H7 (cell line): Measurements from ENCODE around the gene MST1R. TPM values are rescaled to one million over a fixed set of nuclear protein-coding genes. Genes with fewer than 3 reads are reported as not detected.
A peak's percentile ranks its signal among the peaks of the same experiment; 100 is the strongest.
"Not testable (repeated sequence)": the region's sequence is repeated elsewhere in the genome, so short reads cannot be mapped to it uniquely, and the experiment has no call there.

Source experiments
- DNase-seq: peaks from one replicate; pipeline ENCODE4 v3.0.0; 2012
- H3K27me3 ChIP-seq: 2 replicates; pipeline ENCODE4 v1.6.0; 2011; ENCODE audit warnings: mild to moderate bottlenecking, low read length; ENCODE audit not compliant: control insufficient read depth, insufficient read depth
- H3K36me3 ChIP-seq: replicated peaks from 2 replicates; pipeline ENCODE4 v1.5.1; 2011; ENCODE audit warnings: low read length; ENCODE audit not compliant: control insufficient read depth, insufficient read depth
- H3K4me3 ChIP-seq: 2 replicates; pipeline ENCODE4 v1.5.1; 2011; ENCODE audit warnings: low read depth, mild to moderate bottlenecking, control low read depth, low read length, moderate library complexity; ENCODE audit not compliant: insufficient read depth
- total RNA-seq: library from RNA; depleted of rRNA; stranded (reverse); fragments of >200 nt; shearing (Covaris generic); gene quantifications from 2 replicates; pipeline ENCODE4 v1.2.3, GENCODE V29; 2014; rRNA removed

Gene MST1R
- total RNA-seq: 0.76 and 2.0 TPM in 2 replicates

DNA sequence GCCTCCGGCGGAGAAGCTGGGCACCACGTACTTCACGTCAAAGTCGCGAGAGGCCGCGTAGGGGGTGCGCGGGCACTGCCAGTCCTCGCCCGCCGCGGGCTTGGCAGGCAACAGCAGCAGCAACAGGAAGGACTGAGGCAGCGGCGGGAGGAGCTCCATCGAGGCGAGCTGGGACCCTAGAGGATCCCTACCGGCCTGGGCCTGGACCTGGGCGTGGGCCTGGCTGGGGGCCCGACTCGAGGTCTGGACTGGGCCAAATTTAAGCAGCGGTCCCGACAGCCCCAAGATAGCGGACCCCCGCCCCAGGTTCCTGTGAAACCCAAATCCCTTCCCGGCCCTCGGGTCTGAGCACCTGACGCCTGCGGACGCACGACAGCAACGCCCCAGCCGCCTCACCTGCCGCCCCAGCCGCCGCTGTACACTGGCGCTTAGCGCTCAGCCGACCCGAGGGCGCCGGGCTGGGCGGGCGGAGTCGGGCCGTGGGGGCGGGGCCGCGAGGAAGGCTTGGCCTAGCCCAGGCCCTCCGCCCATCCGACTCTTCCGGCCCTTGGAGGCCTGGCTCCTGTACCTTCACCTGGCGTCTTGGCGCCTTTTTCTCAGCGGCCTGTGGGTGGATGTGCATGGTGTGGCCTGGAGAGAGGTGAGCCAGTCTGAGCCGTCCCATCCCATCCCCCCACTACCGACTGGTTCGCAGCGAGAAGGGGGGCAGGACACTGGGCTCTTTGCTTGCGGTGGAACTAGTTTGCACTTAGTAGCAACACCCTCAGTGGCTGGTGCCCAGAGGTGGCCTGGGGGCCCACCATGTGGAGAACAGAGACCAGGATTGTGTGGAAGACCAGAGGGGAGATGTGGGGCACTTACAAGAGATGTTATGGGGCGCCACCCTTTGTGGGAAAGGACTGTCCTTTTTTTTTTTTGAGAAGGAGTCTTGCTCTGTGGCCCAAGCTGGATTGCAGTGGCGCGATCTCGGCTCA, at the start of gene MST1R:
MST1R (minus strand) TSS at position 423 of the 974 bp plus-strand sequence; CDS start at position 159, 264 bp downstream.
- Histone ChIP-seq H3K27me3 (no peaks in the 10 kb centered on the region), H3K36me3 (no peaks in the 10 kb centered on the region), H3K4me3 (peak within 1 kb of the TSS; percentile 16; the same call in 1 of the 2 replicates)
- peak; percentile 98 for DNase-seq

GRCh38 chr3:49952924-49953323, 49.3 kb upstream of the MST1R start:
- no peak for DNase-seq
- H3K4me3 ChIP-seq: no peak overlapping the region
- H3K36me3 ChIP-seq: no peaks in the 10 kb centered on the region
- H3K27me3 ChIP-seq: no peaks in the 10 kb centered on the region

- Histone ChIP-seq H3K36me3 (no peaks in the 10 kb centered on the region; the same call in 1 of the 2 replicates), H3K27me3 (no peaks in the 10 kb centered on the region), H3K4me3 (no peak overlapping the region)
- no peak for DNase-seq
Measured at GRCh38 chr3:49942651-49943050, 39.0 kb upstream of the MST1R start.

DNA sequence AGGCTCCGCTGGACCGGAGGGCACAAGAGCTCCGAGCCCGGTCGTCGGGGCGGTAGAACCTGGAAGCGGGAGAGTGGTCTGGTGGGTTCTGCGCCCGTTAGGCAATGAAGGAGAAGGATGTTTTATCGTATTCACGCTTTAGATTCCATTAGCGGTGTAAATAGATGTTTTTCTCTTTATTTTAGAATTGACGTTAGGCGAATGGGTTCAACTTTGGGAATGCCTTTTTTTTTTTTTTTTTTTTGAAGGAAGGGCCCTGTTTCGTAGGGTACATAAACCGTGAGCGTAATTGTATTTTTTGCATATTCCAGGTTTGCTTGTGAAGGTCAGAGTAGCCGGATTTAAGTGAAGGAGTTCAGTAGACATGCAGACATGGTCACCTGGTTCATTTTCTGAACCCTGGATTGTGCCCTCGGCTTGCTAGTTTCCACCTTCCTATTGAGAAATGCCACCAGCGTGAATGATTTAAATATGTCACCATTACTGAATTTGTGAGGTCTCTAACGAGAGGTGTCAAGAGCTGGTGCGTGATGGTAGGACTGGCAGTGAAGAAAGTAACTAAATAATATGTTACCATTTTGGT, 37.1 kb upstream of the MST1R start:
- no peaks in the 10 kb centered on the region for H3K36me3 ChIP-seq

DNA sequence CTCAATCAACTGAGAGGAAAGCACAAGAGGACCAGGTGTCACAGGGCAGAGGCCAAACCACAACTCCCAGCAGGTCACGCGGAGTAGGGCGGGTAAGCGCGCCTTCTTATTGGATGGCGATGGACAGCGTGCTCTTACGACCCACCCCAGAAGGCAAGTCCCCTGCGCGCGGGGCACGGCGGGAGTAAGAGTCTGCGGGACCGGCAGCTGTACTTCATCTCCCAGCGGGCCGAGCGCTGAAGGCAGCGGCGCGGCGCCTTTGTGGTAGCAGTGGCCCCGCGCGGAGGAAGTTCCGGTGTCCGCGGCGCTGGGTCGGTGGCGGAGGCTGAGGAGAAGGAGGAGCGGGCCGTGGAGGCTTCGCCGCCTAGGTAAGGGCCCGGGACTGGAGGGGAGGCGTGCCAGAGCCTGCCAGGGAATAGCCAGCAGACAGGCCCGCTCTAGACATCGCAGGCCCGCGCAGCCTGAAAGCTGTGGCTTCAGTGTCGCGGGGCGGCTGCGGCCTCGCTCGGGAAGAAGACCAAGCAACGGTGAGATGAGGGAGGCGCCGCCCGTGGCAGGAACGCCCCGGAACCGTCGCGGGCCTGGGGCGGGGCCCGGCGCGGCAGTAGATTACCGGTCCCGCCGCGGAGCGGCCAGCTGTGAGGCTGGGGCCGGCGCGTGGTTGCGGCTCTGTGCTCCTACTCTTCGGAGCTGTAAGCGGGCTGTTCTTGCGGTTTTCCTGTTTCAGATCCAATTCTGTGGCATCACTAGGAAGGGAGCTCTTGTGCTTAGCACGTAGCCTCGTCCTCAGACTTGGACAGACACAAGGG, 36.4 kb upstream of the MST1R start, which contains the start of gene RBM6:
RBM6 (plus strand) TSS at position 293 of the 809 bp plus-strand sequence. CDS start 22,492 bp downstream, outside the sequence.
- peak within 1 kb of the TSS; percentile 98 for H3K4me3 ChIP-seq
- peak; percentile 98 for DNase-seq
- H3K36me3 ChIP-seq: no peaks in the 10 kb centered on the region
- H3K27me3 ChIP-seq: no peaks in the 10 kb centered on the region

More for the DNA sequence above, 37.1 kb upstream of the MST1R start:
- H3K4me3 ChIP-seq: peak overlapping the region; percentile 98
- DNase-seq: no peak
- H3K27me3 ChIP-seq: no peaks in the 10 kb centered on the region

- H3K36me3 ChIP-seq: no peaks in the 10 kb centered on the region
- no peak overlapping the region for H3K4me3 ChIP-seq
- no peaks in the 10 kb centered on the region for H3K27me3 ChIP-seq
- DNase-seq: no peak
Measured at GRCh38 chr3:49937090-49937489, 33.4 kb upstream of the MST1R start.

DNA sequence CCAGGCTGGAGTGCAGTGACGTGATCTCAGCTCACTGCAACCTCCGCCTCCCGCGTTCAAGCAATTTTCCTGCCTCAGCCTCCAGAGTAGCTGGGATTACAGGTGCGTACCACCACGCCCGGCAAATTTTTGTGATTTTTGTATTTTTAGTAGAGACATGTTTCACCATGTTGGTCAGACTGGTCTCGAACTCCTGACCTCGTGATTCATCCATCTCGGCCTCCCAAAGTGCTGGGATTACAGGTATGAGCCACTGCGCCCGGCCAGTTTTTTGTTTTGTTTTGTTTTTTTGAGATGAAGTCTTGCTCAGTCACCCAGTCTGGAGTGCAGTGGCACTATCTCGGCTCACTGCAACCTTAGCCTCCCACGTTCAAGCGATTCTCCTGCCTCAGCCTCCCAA, 28.6 kb upstream of the MST1R start:
- not testable (repeated sequence) for DNase-seq, H3K4me3 ChIP-seq, H3K27me3 ChIP-seq, H3K36me3 ChIP-seq

- no peak overlapping the region for H3K4me3 ChIP-seq
- DNase-seq: peak; percentile 85
- no peaks in the 10 kb centered on the region for H3K27me3 ChIP-seq
- H3K36me3 ChIP-seq: no peaks in the 10 kb centered on the region
Measured at GRCh38 chr3:49930922-49931321, 27.2 kb upstream of the MST1R start.

DNA sequence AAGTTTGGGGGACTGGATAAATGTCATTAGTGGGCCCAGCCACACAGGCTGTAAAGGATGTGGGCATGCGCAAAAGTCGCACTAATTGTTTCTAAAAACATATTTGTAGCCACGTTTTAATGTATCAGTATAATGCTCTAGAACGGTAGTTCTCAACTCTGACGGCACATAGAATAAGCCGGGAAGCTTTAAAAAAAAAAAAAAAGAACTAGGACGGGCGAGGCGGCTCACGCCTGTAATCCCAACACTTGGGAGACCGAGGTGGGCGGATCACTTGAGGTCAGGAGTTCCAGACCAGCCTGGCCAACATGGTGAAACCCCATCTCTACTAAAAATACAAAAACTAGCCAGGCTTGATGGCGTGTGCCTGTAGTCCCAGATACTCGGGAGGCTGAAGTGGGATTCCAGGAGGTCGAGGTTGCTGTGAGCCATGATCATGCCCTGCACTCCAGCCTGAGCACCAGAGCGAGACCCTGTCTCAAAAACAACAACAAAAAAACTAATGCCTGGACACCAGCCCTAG, 26.6 kb upstream of the MST1R start:
- no peak for DNase-seq

GRCh38 chr3:49929291-49930167, 25.9 kb upstream of the MST1R start, which contains the start of gene MON1A:
TSS of gene MON1A (minus strand) at chr3:49929811. CDS start at chr3:49913346, 16,465 bp downstream.
- Histone ChIP-seq H3K27me3 (no peaks in the 10 kb centered on the region), H3K4me3 (peak within 1 kb of the TSS; percentile 79), H3K36me3 (no peaks in the 10 kb centered on the region)
- DNase-seq: peak; percentile 95

More for the DNA sequence above, 26.6 kb upstream of the MST1R start:
- Histone ChIP-seq H3K36me3 (no peaks in the 10 kb centered on the region), H3K27me3 (no peaks in the 10 kb centered on the region), H3K4me3 (peak overlapping the region; percentile 79)

- Histone ChIP-seq H3K27me3 (no peaks in the 10 kb centered on the region), H3K36me3 (no peaks in the 10 kb centered on the region), H3K4me3 (no peak overlapping the region; the same call in 1 of the 2 replicates)
- no peak for DNase-seq
Measured at GRCh38 chr3:49928481-49929017, 24.9 kb upstream of the MST1R start.

GRCh38 chr3:49927798-49928197, 24.1 kb upstream of the MST1R start:
- Histone ChIP-seq H3K27me3 (no peaks in the 10 kb centered on the region), H3K36me3 (no peaks in the 10 kb centered on the region), H3K4me3 (no peak overlapping the region)
- no peak for DNase-seq

DNA sequence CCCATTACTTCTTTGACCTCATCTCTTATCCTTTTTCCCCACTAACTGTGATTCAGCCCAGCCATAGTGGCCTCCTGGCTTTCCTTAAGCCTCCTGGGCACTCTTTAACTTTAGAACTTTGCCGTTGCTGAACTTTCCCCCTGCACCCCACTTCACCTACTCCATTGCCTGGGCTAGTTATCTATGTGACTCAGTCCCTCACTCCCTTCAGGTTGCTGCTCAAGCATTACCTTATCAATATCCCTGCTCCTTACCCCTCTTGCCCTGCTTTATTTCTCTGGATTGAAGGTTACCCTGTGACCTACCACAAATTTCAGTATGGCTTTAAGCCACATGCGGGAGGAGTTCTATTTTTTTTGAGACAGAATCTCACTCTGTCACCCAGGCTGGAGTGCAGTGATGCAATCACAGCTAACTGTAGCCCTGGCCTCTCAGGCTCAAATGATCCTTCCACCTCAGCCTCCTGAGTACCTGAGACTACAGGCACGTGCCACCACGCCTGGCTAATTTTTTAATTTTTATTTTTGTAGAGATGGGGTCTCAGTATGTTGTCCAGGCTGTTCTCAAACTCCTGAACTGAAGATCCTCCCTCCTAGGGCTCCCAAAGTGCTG, 22.6 kb upstream of the MST1R start:
- no peak for DNase-seq
- H3K4me3 ChIP-seq: no peak overlapping the region
- H3K27me3 ChIP-seq: no peaks in the 10 kb centered on the region
- H3K36me3 ChIP-seq: no peaks in the 10 kb centered on the region
